ENCODE data around the gene ATOX1. TPM values are rescaled to one million over a fixed set of nuclear protein-coding genes. Genes with fewer than 3 reads are reported as not detected.
"Not testable (repeated sequence)": the region's sequence is repeated elsewhere in the genome, so short reads cannot be mapped to it uniquely, and the experiment has no call there.

Gene ATOX1
- total RNA-seq, 2 experiments from 2014 or later, result 83.1 to 89.9 TPM

GRCh38 chr5:151729597-151729996 is 28.8 kb downstream of the ATOX1 start:
- H3K27ac Mint-ChIP-seq; DNase-seq; H3K4me3 Mint-ChIP-seq; H3K27me3 Mint-ChIP-seq; intact Hi-C loops (cut with micrococcal nuclease); POLR2A ChIA-PET: not testable (repeated sequence)
- Mint-ChIP-seq H3K36me3 (peaks cover 23% of the 10 kb centered on the region), H3K9me3 (peaks cover 13% of the 10 kb centered on the region), H3K4me1 (ENCODE audit: low read depth) (peaks cover 13% of the 10 kb centered on the region)
- CTCF ChIA-PET, result interaction anchor here (0.9 to 1.0 kb wide), 2 partner anchors 11 to 71 kb away, joined by 3 to 6 read pairs; no protein-coding TSS in a partner anchor

- POLR2A ChIA-PET, result no interaction called here
- Mint-ChIP-seq H3K27ac (no peak overlapping the region), H3K4me1 (ENCODE audit: low read depth) (peaks cover 19% of the 10 kb centered on the region), H3K9me3 (peaks cover 3% of the 10 kb centered on the region), H3K4me3 (no peak overlapping the region), H3K27me3 (no peaks in the 10 kb centered on the region), H3K36me3 (peaks cover 8% of the 10 kb centered on the region)
- no peak for DNase-seq
- CTCF ChIA-PET, result no interaction called here
- intact Hi-C loops (cut with micrococcal nuclease), result no loop called here
Measured at GRCh38 chr5:151724360-151724759, 34.1 kb downstream of the ATOX1 start.

DNA sequence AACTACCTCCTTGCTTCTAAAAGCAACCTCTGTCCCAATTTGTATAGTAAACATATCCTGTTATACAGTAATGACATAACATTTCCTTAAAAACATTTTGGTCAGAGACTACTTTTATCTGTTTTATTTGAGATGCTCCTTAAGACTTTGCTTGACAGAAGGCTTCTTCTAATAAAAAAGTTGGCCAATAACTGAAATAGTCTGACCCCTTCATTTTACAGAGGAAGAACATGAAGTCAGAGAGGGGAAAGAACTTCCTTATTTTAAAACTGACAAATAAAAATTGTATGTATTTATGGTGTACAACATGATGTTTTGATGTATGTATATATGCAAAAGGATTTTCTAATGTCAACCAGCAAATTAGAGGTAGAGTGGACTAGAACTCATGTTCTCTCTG is 35.9 kb downstream of the ATOX1 start:
- H3K36me3 Mint-ChIP-seq, result no peaks in the 10 kb centered on the region
- ChIA-PET POLR2A (no interaction called here), CTCF (interaction anchor here (0.6 to 3.2 kb wide), 3 partner anchors 14 to 62 kb away, joined by 3 to 10 read pairs (median 4); no protein-coding TSS in a partner anchor)
- no peaks in the 10 kb centered on the region for H3K27me3 Mint-ChIP-seq
- peaks cover 10% of the 10 kb centered on the region for H3K4me1 Mint-ChIP-seq (ENCODE audit: low read depth)
- no peak for DNase-seq
- intact Hi-C loops (cut with micrococcal nuclease), result no loop called here
- no peaks in the 10 kb centered on the region for H3K9me3 Mint-ChIP-seq
- H3K4me3 Mint-ChIP-seq, result no peak overlapping the region
- no peak overlapping the region for H3K27ac Mint-ChIP-seq

GRCh38 chr5:151721812-151722391 is 36.5 kb downstream of the ATOX1 start:
- no peaks in the 10 kb centered on the region for H3K27me3 Mint-ChIP-seq
- no peak for DNase-seq
- intact Hi-C loops (cut with micrococcal nuclease), result loop anchor here (1.0 to 2.0 kb wide), 3 partner anchors 23 to 60 kb away; partner anchors contain the start of gene G3BP1
- H3K27ac Mint-ChIP-seq, result no peak overlapping the region
- H3K4me1 Mint-ChIP-seq (ENCODE audit: low read depth), result peaks cover 10% of the 10 kb centered on the region
- H3K36me3 Mint-ChIP-seq, result no peaks in the 10 kb centered on the region
- no peak overlapping the region for H3K4me3 Mint-ChIP-seq
- H3K9me3 Mint-ChIP-seq, result no peaks in the 10 kb centered on the region
- CTCF ChIA-PET, result interaction anchor here (0.6 to 3.2 kb wide), 6 partner anchors 10 to 70 kb away, joined by 3 to 24 read pairs (median 7); no protein-coding TSS in a partner anchor
- POLR2A ChIA-PET, result interaction anchor here (1.4 kb wide), 1 partner anchor 49 kb away, joined by 5 read pairs; the partner anchor contains the start of gene G3BP1

GRCh38 chr5:151721087-151721646 is 37.3 kb downstream of the ATOX1 start:
- Mint-ChIP-seq H3K4me3 (no peak overlapping the region), H3K27me3 (no peaks in the 10 kb centered on the region), H3K36me3 (no peaks in the 10 kb centered on the region), H3K9me3 (no peaks in the 10 kb centered on the region), H3K4me1 (ENCODE audit: low read depth) (peaks cover 10% of the 10 kb centered on the region), H3K27ac (peak overlapping the region; percentile 76)
- intact Hi-C loops (cut with micrococcal nuclease), result loop anchor here (1.0 to 2.0 kb wide), 3 partner anchors 24 to 59 kb away; partner anchors contain the start of gene G3BP1
- CTCF ChIA-PET, result interaction anchor here (0.9 to 3.2 kb wide), 7 partner anchors 9 to 70 kb away, joined by 4 to 24 read pairs (median 5); no protein-coding TSS in a partner anchor
- peak; percentile 48 for DNase-seq
- POLR2A ChIA-PET, result interaction anchor here (1.4 to 1.8 kb wide), 2 partner anchors 18 to 50 kb away, joined by 4 to 5 read pairs; partner anchors contain the start of gene G3BP1

DNA sequence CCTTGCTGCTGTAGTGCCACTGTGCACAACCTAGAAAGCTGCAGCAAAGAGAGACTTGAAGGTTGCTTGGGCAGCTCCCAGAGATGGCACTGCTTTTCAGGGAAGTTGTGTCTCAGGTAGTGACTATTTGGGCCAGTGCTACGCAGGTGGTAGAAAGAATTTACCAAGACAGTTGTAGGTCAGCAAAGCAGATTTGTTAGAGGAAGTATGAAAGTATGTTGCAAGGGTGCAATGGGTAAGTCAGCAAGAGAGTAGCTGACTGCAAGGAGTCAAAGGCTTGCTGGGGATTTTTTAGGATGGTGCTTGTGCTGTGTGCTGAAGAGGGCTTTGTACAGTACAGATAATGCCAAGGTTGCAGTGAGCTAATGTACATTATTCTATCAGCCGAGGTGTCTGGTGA is 38.2 kb downstream of the ATOX1 start:
- intact Hi-C loops (cut with micrococcal nuclease), result loop anchor here (2.0 kb wide), 1 partner anchor 25 kb away; no protein-coding TSS in a partner anchor
- no peak overlapping the region for H3K4me3 Mint-ChIP-seq
- H3K27ac Mint-ChIP-seq, result no peak overlapping the region
- ChIA-PET POLR2A (interaction anchor here (0.6 to 1.8 kb wide), 2 partner anchors 17 to 34 kb away, joined by 3 to 4 read pairs; no protein-coding TSS in a partner anchor), CTCF (interaction anchor here (0.5 to 3.2 kb wide), 11 partner anchors 8 to 641 kb away, joined by 3 to 24 read pairs (median 4); partner anchors contain the start of gene SLC36A1)
- no peaks in the 10 kb centered on the region for H3K36me3 Mint-ChIP-seq
- no peaks in the 10 kb centered on the region for H3K9me3 Mint-ChIP-seq
- peaks cover 10% of the 10 kb centered on the region for H3K4me1 Mint-ChIP-seq (ENCODE audit: low read depth)
- no peaks in the 10 kb centered on the region for H3K27me3 Mint-ChIP-seq
- DNase-seq, result no peak

GRCh38 chr5:151719228-151720000 is 39.0 kb downstream of the ATOX1 start:
- no peaks in the 10 kb centered on the region for H3K36me3 Mint-ChIP-seq
- H3K4me1 Mint-ChIP-seq (ENCODE audit: low read depth), result peaks cover 10% of the 10 kb centered on the region
- H3K4me3 Mint-ChIP-seq, result no peak overlapping the region
- POLR2A ChIA-PET, result interaction anchor here (1.8 kb wide), 1 partner anchor 17 kb away, joined by 4 read pairs; no protein-coding TSS in a partner anchor
- no peak overlapping the region for H3K27ac Mint-ChIP-seq
- no peaks in the 10 kb centered on the region for H3K27me3 Mint-ChIP-seq
- intact Hi-C loops (cut with micrococcal nuclease), result loop anchor here (1.0 kb wide), 1 partner anchor 60 kb away; no protein-coding TSS in a partner anchor
- H3K9me3 Mint-ChIP-seq, result no peaks in the 10 kb centered on the region
- peak; percentile 36 for DNase-seq
- CTCF ChIA-PET, result interaction anchor here (0.7 to 3.2 kb wide), 12 partner anchors 10 to 272 kb away, joined by 3 to 24 read pairs (median 5); partner anchors contain the start of gene SLC36A1

DNA sequence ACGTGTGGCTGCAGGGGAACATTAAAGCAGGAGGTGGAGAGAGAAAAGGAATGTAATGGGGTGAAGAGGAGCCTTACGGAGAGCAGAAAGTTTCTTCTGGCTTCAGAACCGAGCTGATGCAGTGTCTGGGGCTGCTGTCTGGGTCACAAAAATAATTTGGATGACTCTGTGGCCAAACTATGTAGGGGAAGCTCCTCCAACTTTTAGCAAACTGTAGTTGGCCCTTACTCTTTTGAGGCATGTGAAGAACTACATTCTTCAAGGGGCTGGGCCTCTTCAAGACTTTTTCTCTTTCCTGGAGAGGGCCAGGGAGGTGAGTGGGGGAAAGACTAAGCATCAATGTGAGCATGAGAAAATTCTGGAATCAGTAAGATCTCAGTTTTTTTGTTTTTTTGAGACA is 39.8 kb downstream of the ATOX1 start:
- no peak overlapping the region for H3K4me3 Mint-ChIP-seq
- intact Hi-C loops (cut with micrococcal nuclease), result loop anchor here (1.0 kb wide), 1 partner anchor 59 kb away; no protein-coding TSS in a partner anchor
- ChIA-PET POLR2A (interaction anchor here (1.4 kb wide), 1 partner anchor 15 kb away, joined by 3 read pairs; no protein-coding TSS in a partner anchor), CTCF (interaction anchor here (0.7 to 2.2 kb wide), 6 partner anchors 10 to 66 kb away, joined by 3 to 16 read pairs (median 4); no protein-coding TSS in a partner anchor)
- no peak for DNase-seq
- peaks cover 10% of the 10 kb centered on the region for H3K4me1 Mint-ChIP-seq (ENCODE audit: low read depth)
- no peaks in the 10 kb centered on the region for H3K27me3 Mint-ChIP-seq
- no peak overlapping the region for H3K27ac Mint-ChIP-seq
- H3K36me3 Mint-ChIP-seq, result no peaks in the 10 kb centered on the region
- no peaks in the 10 kb centered on the region for H3K9me3 Mint-ChIP-seq

- ChIA-PET CTCF (interaction anchor here (0.9 to 2.2 kb wide), 5 partner anchors 9 to 66 kb away, joined by 3 to 16 read pairs (median 4); no protein-coding TSS in a partner anchor), POLR2A (interaction anchor here (1.4 kb wide), 1 partner anchor 14 kb away, joined by 3 read pairs; no protein-coding TSS in a partner anchor)
Measured at GRCh38 chr5:151718153-151718552, 40.3 kb downstream of the ATOX1 start.

DNA sequence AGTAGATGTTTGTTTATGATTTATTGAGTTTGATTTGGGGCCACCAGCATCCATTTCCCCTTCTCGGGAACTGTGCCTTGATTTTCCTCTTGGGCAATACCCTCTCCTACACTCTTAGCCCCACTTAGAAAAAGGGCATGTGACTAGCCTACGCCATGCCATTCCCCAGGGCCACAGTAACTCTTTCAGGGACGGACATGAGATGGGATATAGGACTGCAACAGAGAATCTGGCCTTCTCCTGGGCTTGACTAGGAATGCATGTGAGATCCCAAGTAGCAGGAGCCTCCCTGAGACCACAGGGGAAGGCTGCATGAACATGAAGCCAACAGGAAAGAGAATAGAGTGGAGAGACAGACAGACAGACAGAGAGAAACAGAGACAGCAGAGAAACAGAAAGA is 41.0 kb downstream of the ATOX1 start:
- CTCF ChIA-PET, result interaction anchor here (1.7 kb wide), 1 partner anchor 59 kb away, joined by 16 read pairs; no protein-coding TSS in a partner anchor
- H3K4me1 Mint-ChIP-seq (ENCODE audit: low read depth), result peaks cover 10% of the 10 kb centered on the region
- intact Hi-C loops (cut with micrococcal nuclease), result no loop called here
- no peak for DNase-seq
- no peak overlapping the region for H3K4me3 Mint-ChIP-seq
- no peak overlapping the region for H3K27ac Mint-ChIP-seq
- POLR2A ChIA-PET, result interaction anchor here (1.4 kb wide), 1 partner anchor 13 kb away, joined by 3 read pairs; no protein-coding TSS in a partner anchor
- no peaks in the 10 kb centered on the region for H3K9me3 Mint-ChIP-seq
- peaks cover 5% of the 10 kb centered on the region for H3K27me3 Mint-ChIP-seq
- H3K36me3 Mint-ChIP-seq, result no peaks in the 10 kb centered on the region

More at GRCh38 chr5:151718153-151718552, 40.3 kb downstream of the ATOX1 start:
- DNase-seq, result no peak
- Mint-ChIP-seq H3K27me3 (no peaks in the 10 kb centered on the region), H3K27ac (no peak overlapping the region), H3K4me1 (ENCODE audit: low read depth) (peaks cover 10% of the 10 kb centered on the region), H3K36me3 (no peaks in the 10 kb centered on the region), H3K9me3 (no peaks in the 10 kb centered on the region), H3K4me3 (no peak overlapping the region)
- intact Hi-C loops (cut with micrococcal nuclease), result no loop called here

DNA sequence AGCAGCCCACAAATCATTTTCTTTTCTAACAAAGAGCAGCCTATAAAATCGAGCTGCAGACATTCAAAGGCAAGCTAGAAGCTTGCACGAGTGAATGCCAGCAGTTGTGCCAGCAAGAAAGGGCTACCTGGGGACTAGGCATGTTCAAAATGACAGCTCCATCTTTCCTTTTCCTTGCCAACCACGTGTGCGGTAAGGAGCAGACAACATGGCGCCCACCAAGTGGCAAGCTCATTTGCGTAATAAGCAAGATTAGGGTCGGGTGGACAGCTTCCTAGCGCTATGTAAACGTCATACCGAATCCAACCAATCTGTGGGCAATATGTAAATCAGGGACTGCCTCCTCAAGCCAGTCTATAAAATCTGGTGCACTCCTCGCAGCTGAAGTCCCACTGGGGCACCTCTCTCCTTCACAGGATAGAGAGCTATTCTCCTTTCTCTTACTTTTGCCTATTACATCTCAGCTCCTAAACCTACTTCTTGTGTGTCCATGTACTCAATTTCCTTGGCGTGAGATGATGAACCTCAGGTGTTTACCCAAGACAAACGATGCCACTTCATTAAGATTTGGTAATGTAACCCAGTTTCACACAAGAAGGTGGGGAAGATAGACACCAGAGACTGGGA is 49.2 kb downstream of the ATOX1 start:
- intact Hi-C loops (cut with micrococcal nuclease), result no loop called here
- ChIA-PET POLR2A (no interaction called here), CTCF (interaction anchor here (1.2 to 1.7 kb wide), 2 partner anchors 10 to 31 kb away, joined by 4 read pairs; no protein-coding TSS in a partner anchor)

More for the DNA sequence above, 49.2 kb downstream of the ATOX1 start:
- Mint-ChIP-seq H3K36me3 (no peaks in the 10 kb centered on the region), H3K9me3 (no peaks in the 10 kb centered on the region), H3K4me1 (ENCODE audit: low read depth) (peaks cover 2% of the 10 kb centered on the region), H3K27ac (no peak overlapping the region), H3K4me3 (no peak overlapping the region), H3K27me3 (peaks cover 10% of the 10 kb centered on the region)
- DNase-seq, result no peak
